GM19452 (cell line): Measurements from ENCODE around the gene GAPDHS.

Source experiments
- ATAC-seq: cut with Tn5 transposase; IDR thresholded peaks from one replicate; pipeline ENCODE4 v1.9.1; 2021; ENCODE audit not compliant: unreplicated experiment

GAPDHS gene

DNA sequence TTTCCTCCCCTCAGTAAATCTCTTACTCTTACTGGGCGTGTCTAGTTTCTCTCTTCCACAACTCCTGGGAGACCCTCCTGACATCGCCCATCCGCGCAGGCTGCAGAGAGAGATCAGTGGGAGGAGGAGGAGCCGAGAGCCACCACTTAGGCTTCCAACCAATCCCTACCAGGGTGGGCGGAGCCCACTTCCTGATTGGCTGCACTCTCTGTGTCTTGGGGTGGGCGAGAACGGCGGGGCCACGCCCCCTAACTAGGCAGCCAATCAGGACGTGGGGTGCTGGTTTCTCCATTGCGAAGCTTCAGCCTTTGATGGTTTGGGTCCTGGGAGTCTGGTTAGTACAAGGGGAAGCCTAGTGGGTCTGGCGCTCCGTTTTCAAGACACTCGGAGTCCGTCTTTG, 52.6 kb downstream of the GAPDHS start, which contains the start of gene PMIS2:
Gene PMIS2, plus strand, starts transcription at position 326 of the 400 bp plus-strand sequence. CDS start 87 bp downstream, outside the sequence.
- ATAC-seq: no peak

- no peak for ATAC-seq
These were observed 54.1 kb downstream of the GAPDHS start for GRCh38 chr19:35587321-35587720.

DNA sequence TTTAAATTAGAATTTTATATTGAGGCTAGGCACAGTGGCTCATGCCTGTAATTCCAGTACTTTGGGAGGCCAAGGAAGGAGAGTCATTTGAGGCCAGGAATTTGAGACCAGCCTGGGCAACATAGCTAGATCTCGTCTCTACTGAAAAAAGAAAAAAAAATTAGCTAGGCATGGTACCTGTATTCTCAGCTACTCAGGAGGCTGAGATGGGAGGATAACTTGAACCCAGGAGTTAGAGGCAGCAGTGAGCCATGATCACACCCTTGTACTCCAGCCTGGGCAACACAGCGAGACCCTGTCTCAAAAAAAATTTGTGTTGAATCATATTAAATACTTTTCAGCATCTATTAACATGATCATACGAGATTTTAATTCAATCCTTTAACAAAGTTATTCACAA, 57.6 kb downstream of the GAPDHS start:
- ATAC-seq: no peak

DNA sequence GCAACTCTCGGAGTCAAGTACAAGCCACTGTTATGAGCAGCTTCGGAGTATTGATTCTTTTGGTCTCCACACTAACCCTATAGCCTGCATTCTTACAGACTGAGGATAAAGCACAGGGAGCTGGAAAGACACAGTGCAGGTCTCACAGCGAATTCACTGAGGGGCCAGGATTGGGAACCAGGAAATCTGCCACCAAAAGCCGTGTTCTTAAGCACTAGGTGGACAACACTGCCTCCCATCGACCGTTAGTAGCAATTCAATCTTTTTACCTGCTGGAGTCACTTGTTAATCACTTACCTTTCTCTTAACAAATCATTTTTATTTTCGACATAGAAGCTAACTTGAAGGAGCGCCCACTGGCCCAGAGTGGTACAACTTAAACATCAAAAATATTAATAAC, 59.0 kb downstream of the GAPDHS start:
- no peak for ATAC-seq
